HL-60 (cell line): ENCODE measurements around the gene SMARCA2.
A peak's percentile ranks its signal among the peaks of the same experiment; 100 is the strongest.

Source experiments
- DNase-seq, 2 experiments: peaks; one replicate each; pipeline ENCODE4 v3.0.0-alpha.2; 2010 to 2020; ENCODE audit warnings: low read depth in 1 of 2, low spot score in 1 of 2
- H3K27ac ChIP-seq: fragments of 250-450 bp; sonication (Bioruptor Pico); replicated peaks from 2 replicates; pipeline ENCODE4 v1.5.1; 2020; ENCODE audit warnings: mild to moderate bottlenecking, moderate library complexity
- H3K27me3 ChIP-seq: fragments of 250-450 bp; sonication (Bioruptor Pico); 2 replicates; pipeline ENCODE4 v1.5.1; 2021; ENCODE audit warnings: mild to moderate bottlenecking, moderate library complexity; ENCODE audit not compliant: insufficient read depth, poor library complexity, severe bottlenecking
- H3K4me3 ChIP-seq: replicated peaks from 2 replicates; pipeline ENCODE4 v1.5.1; 2011; ENCODE audit warnings: mild to moderate bottlenecking, control low read depth, low read length; ENCODE audit not compliant: insufficient read depth
- GABPA ChIP-seq: IDR thresholded peaks from 2 replicates; pipeline ENCODE4 v1.6.1; 2012; ENCODE audit warnings: low read depth
- POLR2AphosphoS5 ChIP-seq: IDR thresholded peaks from 2 replicates; pipeline ENCODE4 v1.6.1; 2012; ENCODE audit warnings: low read depth
- SPI1 ChIP-seq: IDR thresholded peaks from 2 replicates; pipeline ENCODE4 v1.6.1; 2012; ENCODE audit warnings: low read depth, mild to moderate bottlenecking, borderline replicate concordance
- TF ChIP-seq, protein P1 (sequence below): IDR thresholded peaks from one replicate; pipeline ENCODE4 v1.5.1; 2011; ENCODE audit warnings: low read length, control low read depth, inconsistent platforms; ENCODE audit not compliant: insufficient read depth
- TF ChIP-seq, protein P2 (sequence below): IDR thresholded peaks from 2 replicates; pipeline ENCODE4 v1.6.1; 2012; ENCODE audit warnings: low read depth; ENCODE audit not compliant: insufficient replicate concordance

SMARCA2 gene

DNA sequence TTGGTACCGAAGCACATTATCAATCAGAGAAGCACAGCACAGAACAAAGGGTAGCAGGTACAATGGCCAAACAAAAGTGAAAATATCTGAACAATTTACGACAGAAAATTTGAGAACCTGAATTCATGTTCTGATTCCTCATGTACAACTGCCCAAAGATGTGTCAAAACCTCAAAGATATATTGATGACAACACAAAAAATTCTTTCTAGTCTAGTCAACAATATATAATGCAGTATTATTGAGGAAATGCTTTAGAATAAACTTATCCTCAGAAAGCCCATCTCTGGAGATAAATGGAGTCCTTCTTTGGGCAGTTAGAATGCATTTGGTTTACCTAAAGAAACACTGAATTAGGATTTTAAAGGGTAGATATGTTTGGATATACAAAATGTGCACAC lies 6.8 kb upstream of the SMARCA2 start:
- Histone ChIP-seq H3K27me3 (no peaks in the 10 kb centered on the region), H3K4me3 (no peak overlapping the region), H3K27ac (no peak overlapping the region)
- TF ChIP-seq POLR2AphosphoS5 (no peak), GABPA (no peak), SPI1 (no peak)
- TF ChIP-seq, protein P1, sequence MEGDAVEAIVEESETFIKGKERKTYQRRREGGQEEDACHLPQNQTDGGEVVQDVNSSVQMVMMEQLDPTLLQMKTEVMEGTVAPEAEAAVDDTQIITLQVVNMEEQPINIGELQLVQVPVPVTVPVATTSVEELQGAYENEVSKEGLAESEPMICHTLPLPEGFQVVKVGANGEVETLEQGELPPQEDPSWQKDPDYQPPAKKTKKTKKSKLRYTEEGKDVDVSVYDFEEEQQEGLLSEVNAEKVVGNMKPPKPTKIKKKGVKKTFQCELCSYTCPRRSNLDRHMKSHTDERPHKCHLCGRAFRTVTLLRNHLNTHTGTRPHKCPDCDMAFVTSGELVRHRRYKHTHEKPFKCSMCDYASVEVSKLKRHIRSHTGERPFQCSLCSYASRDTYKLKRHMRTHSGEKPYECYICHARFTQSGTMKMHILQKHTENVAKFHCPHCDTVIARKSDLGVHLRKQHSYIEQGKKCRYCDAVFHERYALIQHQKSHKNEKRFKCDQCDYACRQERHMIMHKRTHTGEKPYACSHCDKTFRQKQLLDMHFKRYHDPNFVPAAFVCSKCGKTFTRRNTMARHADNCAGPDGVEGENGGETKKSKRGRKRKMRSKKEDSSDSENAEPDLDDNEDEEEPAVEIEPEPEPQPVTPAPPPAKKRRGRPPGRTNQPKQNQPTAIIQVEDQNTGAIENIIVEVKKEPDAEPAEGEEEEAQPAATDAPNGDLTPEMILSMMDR, result no peak
- TF ChIP-seq, protein P2, sequence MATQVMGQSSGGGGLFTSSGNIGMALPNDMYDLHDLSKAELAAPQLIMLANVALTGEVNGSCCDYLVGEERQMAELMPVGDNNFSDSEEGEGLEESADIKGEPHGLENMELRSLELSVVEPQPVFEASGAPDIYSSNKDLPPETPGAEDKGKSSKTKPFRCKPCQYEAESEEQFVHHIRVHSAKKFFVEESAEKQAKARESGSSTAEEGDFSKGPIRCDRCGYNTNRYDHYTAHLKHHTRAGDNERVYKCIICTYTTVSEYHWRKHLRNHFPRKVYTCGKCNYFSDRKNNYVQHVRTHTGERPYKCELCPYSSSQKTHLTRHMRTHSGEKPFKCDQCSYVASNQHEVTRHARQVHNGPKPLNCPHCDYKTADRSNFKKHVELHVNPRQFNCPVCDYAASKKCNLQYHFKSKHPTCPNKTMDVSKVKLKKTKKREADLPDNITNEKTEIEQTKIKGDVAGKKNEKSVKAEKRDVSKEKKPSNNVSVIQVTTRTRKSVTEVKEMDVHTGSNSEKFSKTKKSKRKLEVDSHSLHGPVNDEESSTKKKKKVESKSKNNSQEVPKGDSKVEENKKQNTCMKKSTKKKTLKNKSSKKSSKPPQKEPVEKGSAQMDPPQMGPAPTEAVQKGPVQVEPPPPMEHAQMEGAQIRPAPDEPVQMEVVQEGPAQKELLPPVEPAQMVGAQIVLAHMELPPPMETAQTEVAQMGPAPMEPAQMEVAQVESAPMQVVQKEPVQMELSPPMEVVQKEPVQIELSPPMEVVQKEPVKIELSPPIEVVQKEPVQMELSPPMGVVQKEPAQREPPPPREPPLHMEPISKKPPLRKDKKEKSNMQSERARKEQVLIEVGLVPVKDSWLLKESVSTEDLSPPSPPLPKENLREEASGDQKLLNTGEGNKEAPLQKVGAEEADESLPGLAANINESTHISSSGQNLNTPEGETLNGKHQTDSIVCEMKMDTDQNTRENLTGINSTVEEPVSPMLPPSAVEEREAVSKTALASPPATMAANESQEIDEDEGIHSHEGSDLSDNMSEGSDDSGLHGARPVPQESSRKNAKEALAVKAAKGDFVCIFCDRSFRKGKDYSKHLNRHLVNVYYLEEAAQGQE, result no peak
- DNase-seq, result no peak

DNA sequence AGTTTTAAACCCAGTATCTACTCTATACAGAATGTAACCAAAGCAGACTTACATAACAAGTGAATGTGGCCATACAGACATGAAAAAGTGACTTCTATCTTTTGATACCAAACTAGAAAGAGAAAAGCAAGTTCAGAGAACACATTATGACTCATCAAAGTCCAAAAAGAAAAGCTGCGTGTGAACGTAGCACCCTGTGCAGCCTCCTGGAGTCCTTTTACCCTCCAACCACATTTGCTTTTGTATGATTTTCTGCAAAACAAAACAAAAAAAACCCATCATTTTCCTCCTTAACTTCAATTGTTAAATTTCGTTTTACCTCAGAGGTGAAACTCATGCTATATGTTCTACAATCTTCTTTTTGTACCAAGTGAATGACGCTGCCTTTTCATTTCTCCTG lies 2.8 kb upstream of the SMARCA2 start:
- no peak overlapping the region for H3K4me3 ChIP-seq
- TF ChIP-seq GABPA (no peak), SPI1 (no peak)
- TF ChIP-seq, protein P2, result no peak
- no peaks in the 10 kb centered on the region for H3K27me3 ChIP-seq
- H3K27ac ChIP-seq, result no peak overlapping the region
- DNase-seq, result no peak

DNA sequence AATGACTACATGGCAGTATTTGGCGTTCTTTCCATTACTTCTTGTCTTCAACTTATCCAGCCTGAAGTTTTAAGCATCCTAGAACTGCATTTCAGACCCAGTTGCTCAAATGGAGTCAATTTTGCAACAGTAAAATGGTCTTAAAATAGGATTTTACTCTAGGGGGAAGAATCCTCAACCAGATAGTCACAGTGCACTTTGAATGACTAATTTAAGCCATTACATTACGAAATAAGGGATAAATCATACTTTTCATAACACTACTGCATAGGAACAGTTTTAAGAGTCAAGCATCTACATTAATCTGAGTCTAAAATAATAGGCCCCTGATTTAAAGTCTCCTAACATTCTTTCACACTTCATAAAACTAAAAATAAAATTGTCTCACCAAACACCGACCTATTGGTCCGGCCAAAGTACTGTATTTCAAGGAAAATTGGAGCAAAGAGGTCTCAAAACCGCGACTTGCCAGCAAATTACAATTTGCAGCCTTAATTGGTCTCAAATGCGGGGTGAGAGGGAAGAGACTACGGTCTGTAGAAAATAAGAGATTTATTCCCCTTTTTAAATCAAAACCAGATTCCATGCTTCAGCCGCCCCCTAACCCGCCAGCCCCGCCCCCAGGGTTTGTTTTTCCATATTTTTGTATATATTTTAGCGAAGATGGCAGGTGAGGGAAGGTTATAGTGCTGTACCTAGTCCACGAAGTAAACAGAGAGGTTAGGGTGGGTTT lies 1.2 kb upstream of the SMARCA2 start:
- no peaks in the 10 kb centered on the region for H3K27me3 ChIP-seq
- DNase-seq, result peak in 1 of 2 experiments; percentile 49
- H3K27ac ChIP-seq, result peak overlapping the region; percentile 71
- H3K4me3 ChIP-seq, result peak overlapping the region; percentile 71
- TF ChIP-seq, protein P1, result no peak
- TF ChIP-seq SPI1 (no peak), POLR2AphosphoS5 (no peak), GABPA (no peak)
- TF ChIP-seq, protein P2, result no peak
